Mesenchymal stem cell (in vitro differentiated cells and primary cell): ENCODE measurements around the gene MAPKAPK2.

Experiments
- DNase-seq: peaks from one replicate; pipeline ENCODE4 v3.0.0-alpha.2; 2013
- H2AFZ ChIP-seq: one replicate; pipeline ENCODE4 v1.6.1; 2013; ENCODE audit warnings: low read depth, mild to moderate bottlenecking, control low read depth, inconsistent platforms, low read length, moderate library complexity
- H2AK5ac ChIP-seq: 2 replicates; pipeline ENCODE4 v1.6.1; 2013; ENCODE audit warnings: low read length, moderate library complexity, mild to moderate bottlenecking, inconsistent platforms; ENCODE audit not compliant: severe bottlenecking
- H2BK120ac ChIP-seq: one replicate; pipeline ENCODE4 v1.6.1; 2013; ENCODE audit warnings: low read depth, mild to moderate bottlenecking, inconsistent platforms, low read length, moderate library complexity
- H2BK12ac ChIP-seq, 2 experiments: one replicate each; pipeline ENCODE4 v1.6.1; 2013; ENCODE audit warnings: inconsistent platforms in 2 of 2, low read length in 2 of 2, mild to moderate bottlenecking in 2 of 2, moderate library complexity in 2 of 2, control low read depth in 1 of 2
- H2BK15ac ChIP-seq: one replicate; pipeline ENCODE4 v1.6.1; 2013; ENCODE audit warnings: mild to moderate bottlenecking, low read depth, inconsistent platforms; ENCODE audit not compliant: poor library complexity, severe bottlenecking
- H2BK5ac ChIP-seq: 2 replicates; pipeline ENCODE4 v1.6.1; 2013; ENCODE audit warnings: low read depth, mild to moderate bottlenecking, low read length, control low read depth, inconsistent platforms; ENCODE audit not compliant: poor library complexity, severe bottlenecking
- H3K14ac ChIP-seq, 2 experiments: one replicate each; pipeline ENCODE4 v1.6.1; 2013; ENCODE audit warnings: inconsistent platforms in 2 of 2, low read length in 2 of 2, control low read depth in 1 of 2, mild to moderate bottlenecking in 1 of 2, moderate library complexity in 1 of 2
- H3K18ac ChIP-seq, 2 experiments: one replicate each; pipeline ENCODE4 v1.6.1; 2013; ENCODE audit warnings: inconsistent platforms in 2 of 2, low read length in 2 of 2, control low read depth in 1 of 2, low read depth in 1 of 2, mild to moderate bottlenecking in 1 of 2
- H3K23ac ChIP-seq, 2 experiments: one replicate each; pipeline ENCODE4 v1.6.1; 2013; ENCODE audit warnings: inconsistent platforms in 2 of 2, low read length in 2 of 2, mild to moderate bottlenecking in 2 of 2, moderate library complexity in 2 of 2, control low read depth in 1 of 2
- H3K27ac ChIP-seq: 2 replicates; pipeline ENCODE4 v1.5.1; 2013; ENCODE audit warnings: mild to moderate bottlenecking, moderate library complexity, low read length, control low read depth, inconsistent platforms; ENCODE audit not compliant: poor library complexity, severe bottlenecking
- H3K27me3 ChIP-seq, 2 experiments: 2 replicates each; pipeline versions ENCODE4 v1.6.1 to v1.7.0; 2013; ENCODE audit warnings: low read length in 2 of 2, mild to moderate bottlenecking in 2 of 2, moderate library complexity in 2 of 2, control low read depth in 1 of 2, inconsistent platforms in 1 of 2; ENCODE audit not compliant: control insufficient read depth in 1 of 2, insufficient read depth in 1 of 2
- H3K36me3 ChIP-seq, 2 experiments: 2 replicates each; pipeline versions ENCODE4 v1.6.1 to v1.7.0; 2013; ENCODE audit warnings: low read length in 2 of 2, control low read depth in 1 of 2, inconsistent platforms in 1 of 2, low read depth in 1 of 2, mild to moderate bottlenecking in 1 of 2; ENCODE audit not compliant: insufficient read depth in 2 of 2, control insufficient read depth in 1 of 2
- H3K4ac ChIP-seq, 2 experiments: one replicate each; pipeline ENCODE4 v1.6.1; 2013; ENCODE audit warnings: inconsistent platforms in 2 of 2, low read length in 2 of 2, mild to moderate bottlenecking in 2 of 2, moderate library complexity in 2 of 2, control low read depth in 1 of 2, low read depth in 1 of 2
- H3K4me1 ChIP-seq: 2 replicates; pipeline ENCODE4 v1.6.1; 2013; ENCODE audit warnings: low read depth, low read length, control low read depth; ENCODE audit not compliant: control insufficient read depth, insufficient read depth
- H3K4me2 ChIP-seq: 2 replicates; pipeline ENCODE4 v1.6.1; 2013; ENCODE audit warnings: low read length, mild to moderate bottlenecking, inconsistent platforms; ENCODE audit not compliant: poor library complexity, severe bottlenecking
- H3K4me3 ChIP-seq, 2 experiments: 2 replicates each; pipeline versions ENCODE4 v1.5.1 to v1.7.0; 2013; ENCODE audit warnings: low read length in 2 of 2, mild to moderate bottlenecking in 2 of 2, control low read depth in 1 of 2, low read depth in 1 of 2; ENCODE audit not compliant: insufficient read depth in 1 of 2
- H3K79me1 ChIP-seq: replicated peaks from 2 replicates; pipeline ENCODE4 v1.6.1; 2013; ENCODE audit warnings: mild to moderate bottlenecking, control low read depth, low read length, inconsistent platforms; ENCODE audit not compliant: poor library complexity, severe bottlenecking
- H3K9ac ChIP-seq: 2 replicates; pipeline ENCODE4 v1.7.0; 2013; ENCODE audit warnings: mild to moderate bottlenecking, low read length, moderate library complexity
- H3K9me3 ChIP-seq: 2 replicates; pipeline ENCODE4 v1.7.0; 2013; ENCODE audit warnings: mild to moderate bottlenecking, low read length; ENCODE audit not compliant: control insufficient read depth
- H4K8ac ChIP-seq: one replicate; pipeline ENCODE4 v1.6.1; 2013; ENCODE audit warnings: inconsistent platforms, mild to moderate bottlenecking, low read length, moderate library complexity
- H4K91ac ChIP-seq: one replicate; pipeline ENCODE4 v1.6.1; 2013; ENCODE audit warnings: mild to moderate bottlenecking, low read length, inconsistent platforms
- WGBS: methylation state at CpG from one replicate; pipeline ENCODE4 v1.1.7; 2013; ENCODE audit warnings: mixed read lengths; 5-methylcytosine and 5-hydroxymethylcytosine counted together

Gene MAPKAPK2

GRCh38 chr1:206742719-206743383, 58.1 kb downstream of the MAPKAPK2 start:
- Histone ChIP-seq H3K23ac (no peak overlapping the region), H4K8ac (no peak overlapping the region), H3K4ac (no peak overlapping the region), H3K27me3 (no peaks in the 10 kb centered on the region), H3K4me3 (no peak overlapping the region), H3K4me1 (no peaks in the 10 kb centered on the region), H4K91ac (no peak overlapping the region), H3K18ac (no peak overlapping the region), H3K27ac (no peak overlapping the region), H2AK5ac (no peak overlapping the region), H3K9me3 (no peaks in the 10 kb centered on the region), H3K9ac (no peak overlapping the region), H3K4me2 (no peak overlapping the region), H3K79me1 (no peaks in the 10 kb centered on the region), H2AFZ (no peak overlapping the region), H3K14ac (no peak overlapping the region), H2BK120ac (no peak overlapping the region), H2BK15ac (no peak overlapping the region), H3K36me3 (peaks cover 7 to 9% of the 10 kb centered on the region in 2 experiments), H2BK5ac (no peak overlapping the region), H2BK12ac (no peak overlapping the region)
- WGBS, result 80% methylated on average over 13 of the region's 13 CpGs
- no peak for DNase-seq

GRCh38 chr1:206744683-206745082, 60.0 kb downstream of the MAPKAPK2 start:
- Histone ChIP-seq H3K14ac (no peak overlapping the region), H4K8ac (no peak overlapping the region), H3K4me2 (no peak overlapping the region), H3K79me1 (no peaks in the 10 kb centered on the region), H3K4ac (no peak overlapping the region), H3K27me3 (peaks cover 0 to 3% of the 10 kb centered on the region in 2 experiments), H3K4me3 (no peak overlapping the region), H3K36me3 (peaks cover 0 to 3% of the 10 kb centered on the region in 2 experiments), H3K4me1 (no peaks in the 10 kb centered on the region), H3K27ac (no peak overlapping the region), H2BK5ac (no peak overlapping the region), H3K18ac (no peak overlapping the region), H3K23ac (no peak overlapping the region), H3K9me3 (no peaks in the 10 kb centered on the region), H2BK120ac (no peak overlapping the region), H2AFZ (no peak overlapping the region), H3K9ac (no peak overlapping the region), H4K91ac (no peak overlapping the region), H2BK15ac (no peak overlapping the region), H2BK12ac (no peak overlapping the region), H2AK5ac (no peak overlapping the region)
- peak; percentile 37 for DNase-seq
- WGBS, result 67% methylated on average over 4 of the region's 4 CpGs

DNA sequence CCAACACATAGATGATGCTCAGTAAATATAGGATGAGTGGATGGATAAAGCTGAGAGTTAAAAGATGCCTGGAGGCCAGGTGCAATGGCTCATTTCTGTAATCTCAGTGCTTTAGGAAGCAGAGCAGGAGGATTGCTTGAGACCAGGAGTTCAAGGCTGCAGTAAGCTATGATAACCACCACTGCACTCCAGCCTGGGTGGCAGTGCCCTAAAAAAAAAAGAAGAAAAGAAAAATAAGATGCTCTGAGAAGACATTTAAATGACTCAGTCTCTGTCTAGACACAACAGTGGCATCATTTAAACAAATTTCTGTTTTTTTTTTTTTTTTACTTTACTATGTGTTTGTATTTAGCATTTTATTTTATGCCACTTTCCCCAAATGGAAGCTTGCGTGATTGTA, 60.6 kb downstream of the MAPKAPK2 start:
- H4K91ac ChIP-seq, result no peak overlapping the region
- H3K4me3 ChIP-seq, result no peak overlapping the region
- peaks cover 0 to 3% of the 10 kb centered on the region in 2 experiments for H3K36me3 ChIP-seq
- H3K27me3 ChIP-seq, result peaks cover 0 to 3% of the 10 kb centered on the region in 2 experiments
- H3K18ac ChIP-seq, result no peak overlapping the region
- no peak overlapping the region for H3K4me2 ChIP-seq
- H2AK5ac ChIP-seq, result no peak overlapping the region
- H2BK12ac ChIP-seq, result no peak overlapping the region
- no peak overlapping the region for H2BK15ac ChIP-seq
- no peak overlapping the region for H3K14ac ChIP-seq
- no peak overlapping the region for H4K8ac ChIP-seq
- no peak overlapping the region for H3K4ac ChIP-seq
- H2AFZ ChIP-seq, result no peak overlapping the region
- H3K4me1 ChIP-seq, result no peaks in the 10 kb centered on the region
- no peaks in the 10 kb centered on the region for H3K9me3 ChIP-seq
- H2BK120ac ChIP-seq, result no peak overlapping the region
- WGBS, result 100% methylated on average over 1 of the region's 1 CpG
- no peaks in the 10 kb centered on the region for H3K79me1 ChIP-seq
- no peak overlapping the region for H3K23ac ChIP-seq
- no peak for DNase-seq
- no peak overlapping the region for H3K27ac ChIP-seq
- H2BK5ac ChIP-seq, result no peak overlapping the region
- H3K9ac ChIP-seq, result no peak overlapping the region

DNA sequence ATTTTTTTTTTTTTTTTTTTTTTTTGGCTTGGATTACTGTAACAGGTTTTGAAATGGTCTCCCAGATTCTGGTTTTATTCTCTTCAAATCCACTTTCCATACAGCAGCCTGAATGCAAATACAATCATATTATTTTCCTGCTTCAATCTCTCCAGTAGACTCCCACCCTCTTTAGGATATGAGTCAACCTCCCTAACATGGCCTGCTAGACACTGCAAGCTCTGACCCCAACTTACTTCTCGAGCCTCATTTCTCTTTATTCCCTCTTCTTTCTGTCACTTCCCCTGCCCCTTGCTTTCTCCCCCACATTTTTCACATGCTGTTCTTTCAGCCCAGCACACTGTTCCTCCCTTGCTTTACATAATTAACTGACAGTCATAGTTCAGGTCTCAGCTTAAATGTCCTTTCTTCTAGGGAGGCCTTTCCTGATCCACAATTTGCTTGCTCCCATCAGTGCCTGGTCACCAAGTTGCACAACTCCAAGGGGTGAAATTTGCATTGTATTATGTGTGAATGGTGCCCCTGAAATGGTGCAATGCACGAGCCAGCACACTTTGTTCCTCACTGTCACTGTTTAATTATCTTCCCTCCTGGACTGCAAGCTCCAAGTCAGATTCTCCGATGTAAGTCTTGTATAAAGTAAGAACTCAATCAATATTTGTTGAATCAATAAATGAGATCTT, 63.8 kb downstream of the MAPKAPK2 start:
- Histone ChIP-seq H3K27me3 (peaks cover 0 to 3% of the 10 kb centered on the region in 2 experiments), H2BK120ac (no peak overlapping the region), H3K9me3 (no peaks in the 10 kb centered on the region), H3K79me1 (no peaks in the 10 kb centered on the region), H3K4me1 (no peaks in the 10 kb centered on the region), H4K8ac (no peak overlapping the region), H2AK5ac (no peak overlapping the region), H2BK5ac (no peak overlapping the region), H3K27ac (no peak overlapping the region), H3K9ac (no peak overlapping the region), H3K4me3 (no peak overlapping the region), H2BK12ac (no peak overlapping the region), H2AFZ (no peak overlapping the region), H2BK15ac (no peak overlapping the region), H4K91ac (no peak overlapping the region), H3K4ac (no peak overlapping the region), H3K14ac (no peak overlapping the region), H3K36me3 (no peaks in the 10 kb centered on the region), H3K18ac (no peak overlapping the region), H3K4me2 (no peak overlapping the region), H3K23ac (no peak overlapping the region)
- 85% methylated on average over 2 of the region's 3 CpGs for WGBS
- no peak for DNase-seq
